SK-N-SH treated with all-trans-retinoic acid at 6 μM for 48 hours (cell line): ENCODE results near the gene RYK.

Experiments used
- ATAC-seq: fragments of 200-7000 bp; cut with Tn5 transposase; 3 replicates; pipeline ENCODE4 v1.9.1; 2020; ENCODE audit warnings: mild to moderate bottlenecking, moderate library complexity
- ARNTL ChIP-seq: fragments of 450-650 bp; formaldehyde crosslinking; IDR thresholded peaks from 2 replicates; pipeline ENCODE4 v1.5.0; 2020; ENCODE audit warnings: low read depth, mild to moderate bottlenecking, moderate library complexity, borderline replicate concordance
- BACH2 ChIP-seq: fragments of 250-450 bp; sonication (Bioruptor Pico); IDR thresholded peaks from 2 replicates; pipeline ENCODE4 v1.9.0; 2021; ENCODE audit warnings: mild to moderate bottlenecking, borderline replicate concordance
- CSDC2 ChIP-seq: fragments of 250-450 bp; sonication (Bioruptor Pico); IDR thresholded peaks from 2 replicates; pipeline ENCODE4 v1.5.0; 2020; ENCODE audit warnings: mild to moderate bottlenecking, moderate library complexity
- ESRRG ChIP-seq: fragments of 250-450 bp; sonication (Bioruptor Pico); IDR thresholded peaks from 2 replicates; pipeline ENCODE4 v1.6.1; 2021; ENCODE audit warnings: mild to moderate bottlenecking
- GLIS3 ChIP-seq: fragments of 250-450 bp; sonication (Bioruptor Pico); IDR thresholded peaks from 2 replicates; pipeline ENCODE4 v1.5.0; 2020; ENCODE audit warnings: mild to moderate bottlenecking, moderate library complexity
- ISL1 ChIP-seq: fragments of 250-450 bp; sonication (Bioruptor Pico); IDR thresholded peaks from 2 replicates; pipeline ENCODE4 v2.1.2; 2022; ENCODE audit warnings: mild to moderate bottlenecking, moderate library complexity
- OSR1 ChIP-seq: fragments of 250-450 bp; sonication (Bioruptor Pico); IDR thresholded peaks from 2 replicates; pipeline ENCODE4 v1.8.0; 2022; ENCODE audit warnings: moderate library complexity, mild to moderate bottlenecking, inconsistent platforms
- PPARA ChIP-seq: fragments of 250-450 bp; sonication (Bioruptor Pico); IDR thresholded peaks from 2 replicates; pipeline ENCODE4 v1.5.0; 2020; ENCODE audit warnings: mild to moderate bottlenecking, borderline replicate concordance
- RARB ChIP-seq: fragments of 250-450 bp; sonication (Bioruptor Pico); IDR thresholded peaks from 2 replicates; pipeline ENCODE4 v1.8.0; 2021; ENCODE audit warnings: mild to moderate bottlenecking, moderate library complexity
- SNAI2 ChIP-seq: fragments of 250-450 bp; sonication (Bioruptor Pico); IDR thresholded peaks from 2 replicates; pipeline ENCODE4 v1.5.0; 2020; ENCODE audit warnings: mild to moderate bottlenecking, moderate library complexity
- TCF4 ChIP-seq: fragments of 250-450 bp; sonication (Bioruptor Pico); IDR thresholded peaks from 2 replicates; pipeline ENCODE4 v1.8.0; 2021; ENCODE audit warnings: mild to moderate bottlenecking, moderate library complexity, borderline replicate concordance
- TOX ChIP-seq: fragments of 250-450 bp; sonication (Bioruptor Pico); IDR thresholded peaks from 2 replicates; pipeline ENCODE4 v1.8.0; 2021; ENCODE audit warnings: mild to moderate bottlenecking, moderate library complexity, borderline replicate concordance
- ZC3H10 ChIP-seq: fragments of 250-450 bp; sonication (Bioruptor Pico); IDR thresholded peaks from 2 replicates; pipeline ENCODE4 v1.5.1; 2021; ENCODE audit warnings: mild to moderate bottlenecking, moderate library complexity
- ZFP3 ChIP-seq: fragments of 250-450 bp; sonication (Bioruptor Pico); IDR thresholded peaks from 2 replicates; pipeline ENCODE4 v1.5.0; 2020; ENCODE audit warnings: mild to moderate bottlenecking, moderate library complexity
- ZFP30 ChIP-seq: fragments of 450-650 bp; formaldehyde crosslinking; IDR thresholded peaks from 2 replicates; pipeline ENCODE4 v1.5.0; 2022; ENCODE audit warnings: mild to moderate bottlenecking, moderate library complexity
- ZNF565 ChIP-seq: fragments of 450-650 bp; formaldehyde crosslinking; conservative IDR thresholded peaks from 2 replicates; pipeline ENCODE4 v1.5.0; 2020; ENCODE audit warnings: low read depth, mild to moderate bottlenecking, moderate library complexity
- ZNF70 ChIP-seq: fragments of 450-650 bp; formaldehyde crosslinking; IDR thresholded peaks from 2 replicates; pipeline ENCODE4 v1.5.0; 2020; ENCODE audit warnings: mild to moderate bottlenecking, moderate library complexity
- ZNF8 ChIP-seq: fragments of 450-650 bp; formaldehyde crosslinking; IDR thresholded peaks from 2 replicates; pipeline ENCODE4 v1.5.0; 2020; ENCODE audit warnings: mild to moderate bottlenecking, moderate library complexity
- TF ChIP-seq, protein P1 (sequence below): fragments of 250-450 bp; sonication (Bioruptor Pico); IDR thresholded peaks from 2 replicates; pipeline ENCODE4 v1.5.1; 2020; ENCODE audit warnings: low read depth, mild to moderate bottlenecking, moderate library complexity
- TF ChIP-seq, protein P2 (sequence below): fragments of 250-450 bp; sonication (Bioruptor Pico); IDR thresholded peaks from 2 replicates; pipeline ENCODE4 v1.5.1; 2021; ENCODE audit warnings: mild to moderate bottlenecking, moderate library complexity
- TF ChIP-seq, protein P3 (sequence below): fragments of 250-450 bp; sonication (Bioruptor Pico); IDR thresholded peaks from 2 replicates; pipeline ENCODE4 v1.8.0; 2020; ENCODE audit warnings: mild to moderate bottlenecking, moderate library complexity, borderline replicate concordance
- TF ChIP-seq, protein P4 (sequence below): fragments of 250-450 bp; sonication (Bioruptor Pico); IDR thresholded peaks from 2 replicates; pipeline ENCODE4 v1.5.0; 2020; ENCODE audit warnings: mild to moderate bottlenecking, moderate library complexity
- TF ChIP-seq, protein P5 (sequence below): fragments of 250-450 bp; sonication (Bioruptor Pico); IDR thresholded peaks from 2 replicates; pipeline ENCODE4 v1.8.0; 2021; ENCODE audit warnings: low read depth, mild to moderate bottlenecking, moderate library complexity, borderline replicate concordance

RYK gene

DNA sequence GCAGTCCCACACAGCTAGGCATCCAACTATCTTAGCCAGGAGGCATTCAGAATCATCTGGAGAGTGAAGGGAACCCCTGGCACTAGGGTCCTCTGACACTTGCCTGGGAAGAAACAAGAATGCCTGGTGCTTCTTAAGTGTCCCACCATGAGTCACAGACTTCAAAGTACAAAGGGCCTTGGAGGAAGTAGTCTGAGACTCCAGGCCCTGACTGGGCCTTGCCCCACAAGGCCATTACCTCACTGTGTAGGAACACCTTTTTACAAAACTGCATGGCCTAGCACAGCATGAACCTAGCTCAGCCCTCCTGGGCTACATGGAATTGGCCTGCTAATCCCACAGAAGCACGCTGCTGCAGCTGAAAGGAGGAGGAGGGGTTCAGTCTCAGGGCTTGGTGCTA lies 116.4 kb downstream of the RYK start:
- TF ChIP-seq SNAI2 (CRISPR knock-in tag), result no peak
- TF ChIP-seq BACH2 (CRISPR knock-in tag), result no peak
- TF ChIP-seq TOX (CRISPR knock-in tag), result no peak
- no peak for TF ChIP-seq ZFP3 (CRISPR knock-in tag)
- TF ChIP-seq ZC3H10 (CRISPR knock-in tag), result no peak
- TF ChIP-seq, protein P1, sequence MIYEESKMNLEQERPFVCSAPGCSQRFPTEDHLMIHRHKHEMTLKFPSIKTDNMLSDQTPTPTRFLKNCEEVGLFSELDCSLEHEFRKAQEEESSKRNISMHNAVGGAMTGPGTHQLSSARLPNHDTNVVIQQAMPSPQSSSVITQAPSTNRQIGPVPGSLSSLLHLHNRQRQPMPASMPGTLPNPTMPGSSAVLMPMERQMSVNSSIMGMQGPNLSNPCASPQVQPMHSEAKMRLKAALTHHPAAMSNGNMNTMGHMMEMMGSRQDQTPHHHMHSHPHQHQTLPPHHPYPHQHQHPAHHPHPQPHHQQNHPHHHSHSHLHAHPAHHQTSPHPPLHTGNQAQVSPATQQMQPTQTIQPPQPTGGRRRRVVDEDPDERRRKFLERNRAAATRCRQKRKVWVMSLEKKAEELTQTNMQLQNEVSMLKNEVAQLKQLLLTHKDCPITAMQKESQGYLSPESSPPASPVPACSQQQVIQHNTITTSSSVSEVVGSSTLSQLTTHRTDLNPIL (CRISPR knock-in tag), result no peak
- TF ChIP-seq RARB, result no peak
- no peak for TF ChIP-seq ZFP30 (CRISPR knock-in tag)
- TF ChIP-seq TCF4 (CRISPR knock-in tag), result no peak
- TF ChIP-seq ESRRG (CRISPR knock-in tag), result no peak
- TF ChIP-seq ZNF70 (CRISPR knock-in tag), result no peak
- no peak for TF ChIP-seq ZNF565
- TF ChIP-seq, protein P2, sequence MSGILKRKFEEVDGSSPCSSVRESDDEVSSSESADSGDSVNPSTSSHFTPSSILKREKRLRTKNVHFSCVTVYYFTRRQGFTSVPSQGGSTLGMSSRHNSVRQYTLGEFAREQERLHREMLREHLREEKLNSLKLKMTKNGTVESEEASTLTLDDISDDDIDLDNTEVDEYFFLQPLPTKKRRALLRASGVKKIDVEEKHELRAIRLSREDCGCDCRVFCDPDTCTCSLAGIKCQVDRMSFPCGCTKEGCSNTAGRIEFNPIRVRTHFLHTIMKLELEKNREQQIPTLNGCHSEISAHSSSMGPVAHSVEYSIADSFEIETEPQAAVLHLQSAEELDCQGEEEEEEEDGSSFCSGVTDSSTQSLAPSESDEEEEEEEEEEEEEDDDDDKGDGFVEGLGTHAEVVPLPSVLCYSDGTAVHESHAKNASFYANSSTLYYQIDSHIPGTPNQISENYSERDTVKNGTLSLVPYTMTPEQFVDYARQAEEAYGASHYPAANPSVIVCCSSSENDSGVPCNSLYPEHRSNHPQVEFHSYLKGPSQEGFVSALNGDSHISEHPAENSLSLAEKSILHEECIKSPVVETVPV (CRISPR knock-in tag), result no peak
- TF ChIP-seq, protein P3, sequence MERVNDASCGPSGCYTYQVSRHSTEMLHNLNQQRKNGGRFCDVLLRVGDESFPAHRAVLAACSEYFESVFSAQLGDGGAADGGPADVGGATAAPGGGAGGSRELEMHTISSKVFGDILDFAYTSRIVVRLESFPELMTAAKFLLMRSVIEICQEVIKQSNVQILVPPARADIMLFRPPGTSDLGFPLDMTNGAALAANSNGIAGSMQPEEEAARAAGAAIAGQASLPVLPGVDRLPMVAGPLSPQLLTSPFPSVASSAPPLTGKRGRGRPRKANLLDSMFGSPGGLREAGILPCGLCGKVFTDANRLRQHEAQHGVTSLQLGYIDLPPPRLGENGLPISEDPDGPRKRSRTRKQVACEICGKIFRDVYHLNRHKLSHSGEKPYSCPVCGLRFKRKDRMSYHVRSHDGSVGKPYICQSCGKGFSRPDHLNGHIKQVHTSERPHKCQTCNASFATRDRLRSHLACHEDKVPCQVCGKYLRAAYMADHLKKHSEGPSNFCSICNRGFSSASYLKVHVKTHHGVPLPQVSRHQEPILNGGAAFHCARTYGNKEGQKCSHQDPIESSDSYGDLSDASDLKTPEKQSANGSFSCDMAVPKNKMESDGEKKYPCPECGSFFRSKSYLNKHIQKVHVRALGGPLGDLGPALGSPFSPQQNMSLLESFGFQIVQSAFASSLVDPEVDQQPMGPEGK (CRISPR knock-in tag), result no peak
- no peak for TF ChIP-seq ISL1 (CRISPR knock-in tag)
- TF ChIP-seq, protein P4, sequence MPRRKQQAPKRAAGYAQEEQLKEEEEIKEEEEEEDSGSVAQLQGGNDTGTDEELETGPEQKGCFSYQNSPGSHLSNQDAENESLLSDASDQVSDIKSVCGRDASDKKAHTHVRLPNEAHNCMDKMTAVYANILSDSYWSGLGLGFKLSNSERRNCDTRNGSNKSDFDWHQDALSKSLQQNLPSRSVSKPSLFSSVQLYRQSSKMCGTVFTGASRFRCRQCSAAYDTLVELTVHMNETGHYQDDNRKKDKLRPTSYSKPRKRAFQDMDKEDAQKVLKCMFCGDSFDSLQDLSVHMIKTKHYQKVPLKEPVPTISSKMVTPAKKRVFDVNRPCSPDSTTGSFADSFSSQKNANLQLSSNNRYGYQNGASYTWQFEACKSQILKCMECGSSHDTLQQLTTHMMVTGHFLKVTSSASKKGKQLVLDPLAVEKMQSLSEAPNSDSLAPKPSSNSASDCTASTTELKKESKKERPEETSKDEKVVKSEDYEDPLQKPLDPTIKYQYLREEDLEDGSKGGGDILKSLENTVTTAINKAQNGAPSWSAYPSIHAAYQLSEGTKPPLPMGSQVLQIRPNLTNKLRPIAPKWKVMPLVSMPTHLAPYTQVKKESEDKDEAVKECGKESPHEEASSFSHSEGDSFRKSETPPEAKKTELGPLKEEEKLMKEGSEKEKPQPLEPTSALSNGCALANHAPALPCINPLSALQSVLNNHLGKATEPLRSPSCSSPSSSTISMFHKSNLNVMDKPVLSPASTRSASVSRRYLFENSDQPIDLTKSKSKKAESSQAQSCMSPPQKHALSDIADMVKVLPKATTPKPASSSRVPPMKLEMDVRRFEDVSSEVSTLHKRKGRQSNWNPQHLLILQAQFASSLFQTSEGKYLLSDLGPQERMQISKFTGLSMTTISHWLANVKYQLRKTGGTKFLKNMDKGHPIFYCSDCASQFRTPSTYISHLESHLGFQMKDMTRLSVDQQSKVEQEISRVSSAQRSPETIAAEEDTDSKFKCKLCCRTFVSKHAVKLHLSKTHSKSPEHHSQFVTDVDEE (CRISPR knock-in tag), result no peak
- TF ChIP-seq, all 23 proteins: peak for 0
- ATAC-seq, result no peak

DNA sequence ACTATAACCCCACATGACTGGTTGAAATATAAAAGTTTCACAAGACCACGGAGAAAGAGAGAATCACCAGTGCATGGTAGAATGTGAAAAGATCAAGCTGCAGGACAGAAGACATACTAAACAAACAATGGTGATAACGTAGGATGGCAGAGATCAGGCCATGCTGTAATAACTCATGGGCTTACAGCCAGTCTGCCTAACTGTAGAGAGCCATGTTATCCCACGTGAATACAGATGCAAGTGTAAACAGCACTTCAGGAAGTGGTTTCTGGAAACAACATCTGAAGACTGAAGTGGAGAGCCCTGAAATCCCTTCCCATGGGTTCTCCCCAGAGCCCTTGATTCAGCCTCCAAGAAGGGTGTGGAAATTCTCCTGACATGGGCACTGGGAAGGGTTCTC lies 117.7 kb downstream of the RYK start:
- TF ChIP-seq PPARA (CRISPR knock-in tag), result no peak
- no peak for TF ChIP-seq OSR1 (CRISPR knock-in tag)
- no peak for TF ChIP-seq GLIS3 (CRISPR knock-in tag)
- TF ChIP-seq ARNTL, result no peak
- TF ChIP-seq, protein P5, sequence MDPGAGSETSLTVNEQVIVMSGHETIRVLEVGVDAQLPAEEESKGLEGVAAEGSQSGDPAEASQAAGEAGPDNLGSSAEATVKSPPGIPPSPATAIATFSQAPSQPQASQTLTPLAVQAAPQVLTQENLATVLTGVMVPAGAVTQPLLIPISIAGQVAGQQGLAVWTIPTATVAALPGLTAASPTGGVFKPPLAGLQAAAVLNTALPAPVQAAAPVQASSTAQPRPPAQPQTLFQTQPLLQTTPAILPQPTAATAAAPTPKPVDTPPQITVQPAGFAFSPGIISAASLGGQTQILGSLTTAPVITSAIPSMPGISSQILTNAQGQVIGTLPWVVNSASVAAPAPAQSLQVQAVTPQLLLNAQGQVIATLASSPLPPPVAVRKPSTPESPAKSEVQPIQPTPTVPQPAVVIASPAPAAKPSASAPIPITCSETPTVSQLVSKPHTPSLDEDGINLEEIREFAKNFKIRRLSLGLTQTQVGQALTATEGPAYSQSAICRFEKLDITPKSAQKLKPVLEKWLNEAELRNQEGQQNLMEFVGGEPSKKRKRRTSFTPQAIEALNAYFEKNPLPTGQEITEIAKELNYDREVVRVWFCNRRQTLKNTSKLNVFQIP (CRISPR knock-in tag), result no peak
- TF ChIP-seq ZNF70 (CRISPR knock-in tag), result no peak
- TF ChIP-seq, protein P2 (CRISPR knock-in tag), result no peak
- TF ChIP-seq ZNF8 (CRISPR knock-in tag), result no peak
- TF ChIP-seq, protein P4 (CRISPR knock-in tag), result no peak
- TF ChIP-seq ZNF565, result no peak
- no peak for TF ChIP-seq ZC3H10 (CRISPR knock-in tag)
- no peak for TF ChIP-seq TOX (CRISPR knock-in tag)
- no peak for TF ChIP-seq ISL1 (CRISPR knock-in tag)
- TF ChIP-seq, protein P3 (CRISPR knock-in tag), result no peak
- TF ChIP-seq TCF4 (CRISPR knock-in tag), result no peak
- no peak for TF ChIP-seq ESRRG (CRISPR knock-in tag)
- TF ChIP-seq SNAI2 (CRISPR knock-in tag), result no peak
- no peak for TF ChIP-seq CSDC2
- TF ChIP-seq ZFP30 (CRISPR knock-in tag), result no peak
- TF ChIP-seq ZFP3 (CRISPR knock-in tag), result no peak
- no peak for ATAC-seq
